HEK293 (cell line): ENCODE data around the gene RNF151.

Experiments used
- FEZF1 ChIP-seq: fragments of 450-650 bp; formaldehyde crosslinking; IDR thresholded peaks from 2 replicates; pipeline ENCODE4 v1.5.1; 2016; ENCODE audit warnings: missing biosample characterization, missing genetic modification characterization
- KLF10 ChIP-seq: fragments of 450-650 bp; IDR thresholded peaks from 2 replicates; pipeline ENCODE4 v1.5.1; 2018; ENCODE audit warnings: missing biosample characterization, mild to moderate bottlenecking, missing genetic modification characterization
- MZF1 ChIP-seq: fragments of 450-650 bp; formaldehyde crosslinking; IDR thresholded peaks from 2 replicates; pipeline ENCODE4 v1.5.1; 2017; ENCODE audit warnings: missing biosample characterization, missing genetic modification characterization, borderline replicate concordance
- SCRT2 ChIP-seq: fragments of 450-650 bp; formaldehyde crosslinking; IDR thresholded peaks from 2 replicates; pipeline ENCODE4 v1.5.1; 2016; ENCODE audit warnings: missing biosample characterization, missing genetic modification characterization
- SP3 ChIP-seq: fragments of 450-650 bp; formaldehyde crosslinking; IDR thresholded peaks from 2 replicates; pipeline ENCODE4 v1.5.1; 2016; ENCODE audit warnings: missing biosample characterization, missing genetic modification characterization
- TRIM28 ChIP-seq: IDR thresholded peaks from 2 replicates; pipeline ENCODE4 v1.6.1; 2011; ENCODE audit warnings: low read length, control low read depth, borderline replicate concordance
- ZBTB10 ChIP-seq: fragments of 450-650 bp; formaldehyde crosslinking; IDR thresholded peaks from 2 replicates; pipeline ENCODE4 v1.5.1; 2016; ENCODE audit warnings: missing biosample characterization, missing genetic modification characterization
- ZNF214 ChIP-seq: fragments of 450-650 bp; formaldehyde crosslinking; IDR thresholded peaks from 2 replicates; pipeline ENCODE4 v1.5.1; 2017; ENCODE audit warnings: missing biosample characterization, mild to moderate bottlenecking, missing genetic modification characterization, borderline replicate concordance
- ZNF248 ChIP-seq: fragments of 450-650 bp; formaldehyde crosslinking; IDR thresholded peaks from 2 replicates; pipeline ENCODE4 v1.5.1; 2017; ENCODE audit warnings: missing biosample characterization, missing genetic modification characterization
- ZNF266 ChIP-seq: fragments of 450-650 bp; formaldehyde crosslinking; IDR thresholded peaks from 2 replicates; pipeline ENCODE4 v1.5.1; 2016; ENCODE audit warnings: missing biosample characterization, missing genetic modification characterization, low read depth
- ZNF366 ChIP-seq: fragments of 450-650 bp; formaldehyde crosslinking; conservative IDR thresholded peaks from 2 replicates; pipeline ENCODE4 v1.5.1; 2016; ENCODE audit warnings: missing biosample characterization, missing genetic modification characterization
- ZNF37A ChIP-seq: fragments of 450-650 bp; IDR thresholded peaks from 2 replicates; pipeline ENCODE4 v1.5.1; 2018; ENCODE audit warnings: missing biosample characterization, missing genetic modification characterization
- ZNF488 ChIP-seq: fragments of 450-650 bp; formaldehyde crosslinking; IDR thresholded peaks from 2 replicates; pipeline ENCODE4 v1.5.1; 2016; ENCODE audit warnings: missing biosample characterization, missing genetic modification characterization
- ZNF510 ChIP-seq: fragments of 450-650 bp; formaldehyde crosslinking; IDR thresholded peaks from 2 replicates; pipeline ENCODE4 v1.5.1; 2018; ENCODE audit warnings: mild to moderate bottlenecking, missing genetic modification characterization, missing biosample characterization; ENCODE audit not compliant: insufficient replicate concordance
- ZNF514 ChIP-seq: fragments of 450-650 bp; formaldehyde crosslinking; IDR thresholded peaks from 2 replicates; pipeline ENCODE4 v1.5.1; 2016; ENCODE audit warnings: missing biosample characterization, missing genetic modification characterization
- ZNF549 ChIP-seq: fragments of 450-650 bp; IDR thresholded peaks from 2 replicates; pipeline ENCODE4 v1.5.1; 2018; ENCODE audit warnings: missing biosample characterization, missing genetic modification characterization, mild to moderate bottlenecking, inconsistent platforms, moderate library complexity
- ZNF658 ChIP-seq: fragments of 450-650 bp; formaldehyde crosslinking; IDR thresholded peaks from 2 replicates; pipeline ENCODE4; 2016; ENCODE audit warnings: missing biosample characterization, missing genetic modification characterization
- ZNF670 ChIP-seq: fragments of 450-650 bp; formaldehyde crosslinking; IDR thresholded peaks from 2 replicates; pipeline ENCODE4 v1.5.1; 2016; ENCODE audit warnings: missing biosample characterization, missing genetic modification characterization, low read depth
- ZNF701 ChIP-seq: fragments of 450-650 bp; formaldehyde crosslinking; IDR thresholded peaks from 2 replicates; pipeline ENCODE4 v1.5.1; 2016; ENCODE audit warnings: missing biosample characterization, missing genetic modification characterization
- ZNF704 ChIP-seq: fragments of 450-650 bp; formaldehyde crosslinking; IDR thresholded peaks from 2 replicates; pipeline ENCODE4 v1.5.1; 2016; ENCODE audit warnings: missing biosample characterization, missing genetic modification characterization
- ZNF776 ChIP-seq: fragments of 450-650 bp; formaldehyde crosslinking; IDR thresholded peaks from 2 replicates; pipeline ENCODE4 v1.5.0; 2017; ENCODE audit warnings: missing biosample characterization, missing genetic modification characterization, borderline replicate concordance
- ZSCAN5A ChIP-seq: fragments of 450-650 bp; formaldehyde crosslinking; IDR thresholded peaks from 2 replicates; pipeline ENCODE4 v1.5.1; 2016; ENCODE audit warnings: missing biosample characterization, missing genetic modification characterization

RNF151 gene

DNA sequence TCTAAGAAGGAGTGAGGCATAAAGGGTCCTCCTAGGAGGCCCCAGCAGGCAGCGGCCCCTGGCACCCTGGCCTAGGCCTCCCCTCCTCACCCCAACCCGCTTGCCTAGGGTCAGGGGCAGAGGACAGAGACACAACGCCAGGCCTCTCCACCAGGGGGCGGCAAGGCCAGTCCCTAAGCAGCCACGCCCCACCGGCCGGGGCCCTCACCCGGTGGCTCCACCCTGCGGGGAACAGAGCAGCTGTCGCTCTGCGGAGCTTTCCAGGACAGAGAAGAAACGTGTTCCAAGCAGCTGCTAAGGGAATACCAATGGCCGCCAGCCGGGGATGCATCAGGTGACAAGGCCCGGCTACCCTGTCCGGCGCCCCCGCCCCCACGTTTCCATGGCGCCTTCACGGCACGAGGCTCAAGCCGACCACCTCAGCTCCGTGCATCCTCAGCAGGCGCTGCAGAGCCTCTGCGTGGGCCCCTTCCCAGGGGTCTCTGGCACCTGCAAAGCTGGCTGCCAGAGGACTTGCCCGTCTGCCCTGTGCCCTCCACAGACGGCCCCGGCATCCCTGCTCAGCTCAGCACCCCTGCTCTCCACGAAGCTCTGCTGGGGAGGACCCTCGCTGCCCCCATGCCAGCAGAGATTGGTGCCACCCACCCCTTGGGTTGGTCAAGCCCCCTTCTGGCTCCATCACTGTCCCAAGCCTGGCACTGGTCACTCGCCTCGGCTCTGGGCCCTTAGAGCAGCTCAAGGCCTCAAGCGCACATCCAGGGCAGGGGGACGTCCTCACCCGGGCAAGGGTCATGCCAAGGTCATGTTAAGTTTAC lies 37.4 kb downstream of the RNF151 start (continued):
- TF ChIP-seq SCRT2 (tag by site-specific recombination) (peak; percentile 93), ZNF658 (tag by site-specific recombination) (no peak), FEZF1 (tag by site-specific recombination) (no peak), ZNF366 (tag by site-specific recombination) (no peak), ZNF37A (no peak), ZNF670 (tag by site-specific recombination) (no peak), ZNF704 (tag by site-specific recombination) (peak; percentile 76; the same call in 1 of the 2 replicates), ZNF248 (tag by site-specific recombination) (no peak), ZNF549 (tag by site-specific recombination) (no peak), MZF1 (tag by site-specific recombination) (no peak), ZNF488 (tag by site-specific recombination) (no peak), ZNF701 (no peak), ZNF510 (no peak), ZNF776 (tag by site-specific recombination) (no peak), TRIM28 (peak; percentile 21; the same call in 1 of the 2 replicates), ZNF266 (tag by site-specific recombination) (no peak), ZSCAN5A (no peak), KLF10 (peak; percentile 71; the same call in 1 of the 2 replicates), SP3 (tag by site-specific recombination) (peak; percentile 65), ZBTB10 (no peak), ZNF214 (no peak), ZNF514 (no peak)
